ENCODE data around the gene GABRA5. TPM values are rescaled to one million over a fixed set of nuclear protein-coding genes. Genes with fewer than 3 reads are reported as not detected.

Gene GABRA5
- total and polyA plus RNA-seq, 2 of the 4 experiments (the other 2 are of a cell fraction), result 4.0 to 7.3 TPM

DNA sequence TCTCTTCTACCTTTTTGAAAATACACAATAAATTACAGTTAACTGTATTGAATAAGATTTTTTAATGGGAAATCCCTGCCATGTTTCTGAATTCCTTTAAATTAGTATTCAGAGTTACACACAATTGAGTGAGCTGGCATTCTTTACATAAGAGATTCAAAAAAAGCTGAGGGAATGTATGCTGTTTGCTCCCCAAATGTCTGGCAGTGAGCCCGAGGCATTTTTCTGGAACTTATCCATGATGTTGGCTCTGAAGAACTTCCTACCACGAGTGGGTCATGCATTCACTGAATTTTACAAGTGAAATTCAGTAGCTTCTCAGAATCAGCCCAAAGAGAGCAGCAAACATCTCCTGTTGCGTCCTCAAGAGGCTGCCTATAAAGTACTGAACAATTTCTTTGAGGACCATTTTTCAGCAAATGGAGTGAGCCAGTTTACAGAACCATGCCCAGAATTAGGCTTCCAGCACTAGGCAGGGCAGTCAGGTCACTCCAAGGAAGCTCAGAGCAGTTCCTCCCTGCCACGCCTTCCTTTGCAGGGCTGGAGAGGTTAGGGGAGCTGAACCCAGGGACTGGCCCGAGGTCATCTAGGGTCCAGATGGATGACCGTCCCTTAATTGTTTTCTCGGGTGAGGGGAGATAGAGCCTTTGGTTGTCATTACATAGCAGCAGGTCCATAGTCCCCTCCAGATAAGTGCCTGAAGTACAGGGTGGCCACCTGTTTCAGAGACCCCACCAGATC, 21.2 kb downstream of the GABRA5 start:
- H2BK20ac ChIP-seq (ENCODE audit: low read depth, low read length), result no peak overlapping the region
- H2AFZ ChIP-seq (replicated peaks; ENCODE audit: low read length, poor library complexity), result no peak overlapping the region
- H3K56ac ChIP-seq (ENCODE audit: extremely low read depth, insufficient read depth, low read length), result no peak overlapping the region
- BruUV-seq (replicated peaks), result no TSS peak
- H3K4me2 ChIP-seq (ENCODE audit: low read depth, low read length), result no peak overlapping the region
- CTCF ChIA-PET, result no interaction called here
- H2AK5ac ChIP-seq (ENCODE audit: low read depth, low read length), result no peak overlapping the region
- in situ Hi-C loops (cut with MboI; ENCODE audit: low sequenced_read_pairs), result loop anchor here (25.0 kb wide), 1 partner anchor 1224 kb away; no protein-coding TSS in a partner anchor
- DNase-seq (no peak), ATAC-seq (ENCODE audit: low read depth) (no peak)
- H3K9me1 ChIP-seq (ENCODE audit: insufficient read depth, low read length), result no peaks in the 10 kb centered on the region
- no peak overlapping the region for H2AK9ac ChIP-seq (replicated peaks; ENCODE audit: low read depth, low read length, poor library complexity)
- POLR2A ChIA-PET (ENCODE audit: unreplicated experiment), result no interaction called here
- H3K4me3 ChIP-seq (ENCODE audit: insufficient read depth, low read depth, low read length), result no peak overlapping the region
- intact Hi-C loops (cut with micrococcal nuclease), result no loop called here
- H3K9ac ChIP-seq (ENCODE audit: low read depth, low read length), result no peak overlapping the region
- H2BK120ac ChIP-seq (ENCODE audit: low read depth, low read length), result no peak overlapping the region
- no peaks in the 10 kb centered on the region for H4K20me1 ChIP-seq (ENCODE audit: insufficient read depth, low read length)
- no peak overlapping the region for H2BK5ac ChIP-seq (ENCODE audit: low read depth, low read length, poor library complexity, severe bottlenecking)
- TF ChIP-seq RFX5 (IDR thresholded peaks at IDR 0.05; ENCODE audit: low read depth, low read length), result no peak
- TF ChIP-seq, protein P1, sequence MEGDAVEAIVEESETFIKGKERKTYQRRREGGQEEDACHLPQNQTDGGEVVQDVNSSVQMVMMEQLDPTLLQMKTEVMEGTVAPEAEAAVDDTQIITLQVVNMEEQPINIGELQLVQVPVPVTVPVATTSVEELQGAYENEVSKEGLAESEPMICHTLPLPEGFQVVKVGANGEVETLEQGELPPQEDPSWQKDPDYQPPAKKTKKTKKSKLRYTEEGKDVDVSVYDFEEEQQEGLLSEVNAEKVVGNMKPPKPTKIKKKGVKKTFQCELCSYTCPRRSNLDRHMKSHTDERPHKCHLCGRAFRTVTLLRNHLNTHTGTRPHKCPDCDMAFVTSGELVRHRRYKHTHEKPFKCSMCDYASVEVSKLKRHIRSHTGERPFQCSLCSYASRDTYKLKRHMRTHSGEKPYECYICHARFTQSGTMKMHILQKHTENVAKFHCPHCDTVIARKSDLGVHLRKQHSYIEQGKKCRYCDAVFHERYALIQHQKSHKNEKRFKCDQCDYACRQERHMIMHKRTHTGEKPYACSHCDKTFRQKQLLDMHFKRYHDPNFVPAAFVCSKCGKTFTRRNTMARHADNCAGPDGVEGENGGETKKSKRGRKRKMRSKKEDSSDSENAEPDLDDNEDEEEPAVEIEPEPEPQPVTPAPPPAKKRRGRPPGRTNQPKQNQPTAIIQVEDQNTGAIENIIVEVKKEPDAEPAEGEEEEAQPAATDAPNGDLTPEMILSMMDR (conservative IDR thresholded peaks at IDR 0.05; ENCODE audit: low read depth, low read length), result no peak
- no peak for TF ChIP-seq RAD21 (IDR thresholded peaks at IDR 0.05; ENCODE audit: low read length)
- no peak for TF ChIP-seq POLR2A (IDR thresholded peaks at IDR 0.05; ENCODE audit: low read depth, low read length)
- no peak for TF ChIP-seq SMC3 (IDR thresholded peaks at IDR 0.05; ENCODE audit: low read depth, low read length)
- TF ChIP-seq RCOR1 (IDR thresholded peaks at IDR 0.05; ENCODE audit: insufficient replicate concordance, low read length), result no peak
- no peak for TF ChIP-seq CEBPB (IDR thresholded peaks at IDR 0.05; ENCODE audit: low read depth, low read length)
- TF ChIP-seq CHD1 (IDR thresholded peaks at IDR 0.05; ENCODE audit: low read depth, low read length), result no peak
- no peaks in the 10 kb centered on the region for H3K27me3 ChIP-seq (ENCODE audit: control insufficient read depth, insufficient read depth, low read length)
- no peak overlapping the region for H3K14ac ChIP-seq (replicated peaks; ENCODE audit: low read depth, low read length)
- no peak overlapping the region for H2BK15ac ChIP-seq (ENCODE audit: low read depth, low read length)
- no peaks in the 10 kb centered on the region for H3K4me1 ChIP-seq (ENCODE audit: control insufficient read depth, insufficient read depth, low read length)
- no peak overlapping the region for H3K18ac ChIP-seq (ENCODE audit: low read depth, low read length)
- no peaks in the 10 kb centered on the region for H3K9me3 ChIP-seq (ENCODE audit: control insufficient read depth, insufficient read depth, low read length)
- H4K8ac ChIP-seq (ENCODE audit: low read depth in 2 of 2, low read length in 2 of 2), result no peak overlapping the region
- H4K5ac ChIP-seq (ENCODE audit: low read depth, low read length), result no peak overlapping the region
- WGBS, 2 experiments (ENCODE audit: extremely low coverage in 2 of 2, insufficient read length in 1 of 2), result 17% methylated on average over 2 of the region's 7 CpGs; no CpG with 5 or more reads in 1 of the 2 experiments
- dilution Hi-C loops (cut with HindIII; ENCODE audit: low sequenced_read_pairs, unreplicated experiment), result no loop called here
- H3K23ac ChIP-seq (ENCODE audit: low read depth, low read length), result no peak overlapping the region
- H3K27ac ChIP-seq (ENCODE audit: insufficient read depth, low read length), result no peak overlapping the region
- no peak overlapping the region for H3K4ac ChIP-seq (ENCODE audit: low read depth, low read length)
- no peak overlapping the region for H4K91ac ChIP-seq (ENCODE audit: insufficient read depth, low read depth, low read length)
- H3K36me3 ChIP-seq (ENCODE audit: control insufficient read depth, insufficient read depth, low read length), result no peaks in the 10 kb centered on the region
- H3K79me1 ChIP-seq (ENCODE audit: low read depth in 1 of 2, low read length in 2 of 2), result no peaks in the 10 kb centered on the region

Measured in IMR-90 (cell line).